Hepatocyte (in vitro differentiated cells): ENCODE data around the gene MSLN. TPM values are rescaled to one million over a fixed set of nuclear protein-coding genes. Genes with fewer than 3 reads are reported as not detected.
"Not testable (repeated sequence)": the region's sequence is repeated elsewhere in the genome, so short reads cannot be mapped to it uniquely, and the experiment has no call there.

Experiments used
- DNase-seq: peaks from one replicate; pipeline ENCODE4 v3.0.0-alpha.2; 2016; ENCODE audit warnings: low spot score
- H2AFZ ChIP-seq: fragments of 200-600 bp; sonication (generic); 2 replicates; pipeline ENCODE4 v1.6.0; 2016; ENCODE audit warnings: antibody characterized with exemption, mild to moderate bottlenecking
- H3K27ac ChIP-seq: fragments of 200-600 bp; sonication (generic); 2 replicates; pipeline ENCODE4 v1.5.1; 2016; ENCODE audit warnings: mild to moderate bottlenecking
- H3K27me3 ChIP-seq: fragments of 200-600 bp; sonication (generic); 2 replicates; pipeline ENCODE4 v1.6.1; 2016
- H3K36me3 ChIP-seq: fragments of 200-600 bp; sonication (generic); replicated peaks from 2 replicates; pipeline ENCODE4 v1.5.1; 2016; ENCODE audit warnings: low read depth; ENCODE audit not compliant: insufficient read depth
- H3K4me1 ChIP-seq: fragments of 200-600 bp; sonication (generic); 2 replicates; pipeline ENCODE4 v1.5.1; 2016; ENCODE audit warnings: mild to moderate bottlenecking, moderate library complexity; ENCODE audit not compliant: insufficient read depth
- H3K4me2 ChIP-seq: fragments of 200-600 bp; sonication (generic); 2 replicates; pipeline ENCODE4 v1.6.0; 2016
- H3K4me3 ChIP-seq: fragments of 200-600 bp; sonication (generic); 2 replicates; pipeline ENCODE4 v1.5.1; 2016; ENCODE audit warnings: mild to moderate bottlenecking
- H3K79me2 ChIP-seq: fragments of 200-600 bp; sonication (generic); 2 replicates; pipeline ENCODE4 v1.6.0; 2017; ENCODE audit warnings: mild to moderate bottlenecking
- H3K9me2 ChIP-seq: fragments of 200-600 bp; sonication (generic); replicated peaks from 2 replicates; pipeline ENCODE4 v1.6.0; 2017; ENCODE audit warnings: mild to moderate bottlenecking; ENCODE audit not compliant: insufficient read depth
- H3K9me3 ChIP-seq: fragments of 200-600 bp; sonication (generic); 2 replicates; pipeline ENCODE4 v1.5.1; 2016; ENCODE audit warnings: low read depth, mild to moderate bottlenecking
- H4K20me1 ChIP-seq: fragments of 200-600 bp; sonication (generic); 2 replicates; pipeline ENCODE4 v1.6.0; 2016; ENCODE audit warnings: mild to moderate bottlenecking; ENCODE audit not compliant: insufficient read depth, poor library complexity, severe bottlenecking
- EZH2 ChIP-seq: fragments of 200-600 bp; sonication (generic); IDR thresholded peaks from 2 replicates; pipeline ENCODE4 v1.6.1; 2016; ENCODE audit warnings: antibody characterized with exemption, mild to moderate bottlenecking, borderline replicate concordance
- EZH2phosphoT487 ChIP-seq: fragments of 200-600 bp; sonication (generic); IDR thresholded peaks from one replicate; pipeline ENCODE4 v1.6.1; 2018; ENCODE audit warnings: antibody characterized with exemption, mild to moderate bottlenecking, low read depth, moderate library complexity; ENCODE audit not compliant: unreplicated experiment, severe bottlenecking
- WGBS: methylation state at CpG from one replicate; pipeline ENCODE4 v1.1.6; 2016; ENCODE audit warnings: low lambda C conversion rate; ENCODE audit errors: missing lambda C conversion rate; 5-methylcytosine and 5-hydroxymethylcytosine counted together
- polyA plus RNA-seq: library from polyadenylated mRNA; unstranded; fragments of >200 nt; fragmentation: Nextera tagmentation; extraction: Ambion mirVana; gene quantifications from 2 replicates; pipeline ENCODE4 v1.2.1, GENCODE V29; 2016
- total RNA-seq: library from RNA; depleted of rRNA; stranded (reverse); fragments of >200 nt; gene quantifications from 2 replicates; pipeline ENCODE4 v1.2.3, GENCODE V29; 2014
- TF ChIP-seq, protein P1 (sequence below): fragments of 200-600 bp; sonication (generic); IDR thresholded peaks from 2 replicates; pipeline ENCODE4 v1.5.1; 2016; ENCODE audit warnings: antibody characterized with exemption, mild to moderate bottlenecking; ENCODE audit not compliant: poor library complexity

MSLN gene
- total and polyA plus RNA-seq, 2 experiments from 2014 or later: 2.4 to 8.0 TPM

DNA sequence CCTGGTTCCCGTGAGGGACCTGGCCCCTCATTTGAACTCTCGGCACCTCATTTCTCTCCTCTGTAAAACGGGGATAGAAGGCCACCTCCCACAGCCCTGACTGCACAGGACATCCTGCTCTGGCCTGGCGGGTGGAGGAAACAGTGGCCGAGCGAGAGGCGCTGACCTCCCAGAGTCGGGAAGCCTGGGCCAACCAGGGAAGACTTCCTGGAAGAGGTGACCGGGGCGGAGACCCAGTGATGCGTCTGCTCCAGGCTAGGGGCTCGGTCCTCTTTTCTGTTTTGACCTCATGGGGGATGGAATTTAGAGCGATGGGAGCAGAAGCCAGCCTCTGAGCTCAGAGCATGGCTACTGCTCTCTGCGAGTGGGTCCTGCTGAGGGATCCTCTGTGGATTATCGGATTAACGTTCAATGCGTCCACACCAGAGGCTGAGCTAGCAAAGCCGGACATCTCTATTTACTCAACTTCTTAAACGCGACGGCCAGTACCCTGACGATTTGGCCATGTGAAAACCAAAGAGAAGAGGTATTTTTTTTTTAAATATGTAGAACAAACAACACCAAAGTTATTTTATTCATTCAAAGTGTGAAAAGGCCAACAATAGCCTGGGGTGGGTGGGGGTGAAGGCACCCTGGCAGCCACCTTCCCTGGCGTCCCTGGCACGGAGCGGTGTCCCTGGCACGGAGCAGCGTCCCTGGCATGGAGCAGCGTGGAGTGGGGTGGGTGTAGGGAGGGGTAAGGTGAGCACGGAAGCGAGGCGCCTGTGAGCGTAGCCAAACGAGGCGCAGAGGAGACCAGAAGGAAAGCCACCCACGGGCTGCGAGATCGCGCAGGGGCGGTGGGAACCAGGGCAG, 9.2 kb upstream of the MSLN start:
- H3K36me3 ChIP-seq: no peaks in the 10 kb centered on the region
- H3K4me3 ChIP-seq: no peak overlapping the region
- H3K79me2 ChIP-seq: no peaks in the 10 kb centered on the region
- peak overlapping the region; percentile 51 for H3K27ac ChIP-seq
- H3K9me2 ChIP-seq: no peaks in the 10 kb centered on the region
- H3K4me1 ChIP-seq: peaks cover 7% of the 10 kb centered on the region
- DNase-seq: no peak
- no peaks in the 10 kb centered on the region for H4K20me1 ChIP-seq
- 62% methylated on average over 33 of the region's 39 CpGs for WGBS
- peak overlapping the region; percentile 46 for H3K4me2 ChIP-seq
- TF ChIP-seq, protein P1, sequence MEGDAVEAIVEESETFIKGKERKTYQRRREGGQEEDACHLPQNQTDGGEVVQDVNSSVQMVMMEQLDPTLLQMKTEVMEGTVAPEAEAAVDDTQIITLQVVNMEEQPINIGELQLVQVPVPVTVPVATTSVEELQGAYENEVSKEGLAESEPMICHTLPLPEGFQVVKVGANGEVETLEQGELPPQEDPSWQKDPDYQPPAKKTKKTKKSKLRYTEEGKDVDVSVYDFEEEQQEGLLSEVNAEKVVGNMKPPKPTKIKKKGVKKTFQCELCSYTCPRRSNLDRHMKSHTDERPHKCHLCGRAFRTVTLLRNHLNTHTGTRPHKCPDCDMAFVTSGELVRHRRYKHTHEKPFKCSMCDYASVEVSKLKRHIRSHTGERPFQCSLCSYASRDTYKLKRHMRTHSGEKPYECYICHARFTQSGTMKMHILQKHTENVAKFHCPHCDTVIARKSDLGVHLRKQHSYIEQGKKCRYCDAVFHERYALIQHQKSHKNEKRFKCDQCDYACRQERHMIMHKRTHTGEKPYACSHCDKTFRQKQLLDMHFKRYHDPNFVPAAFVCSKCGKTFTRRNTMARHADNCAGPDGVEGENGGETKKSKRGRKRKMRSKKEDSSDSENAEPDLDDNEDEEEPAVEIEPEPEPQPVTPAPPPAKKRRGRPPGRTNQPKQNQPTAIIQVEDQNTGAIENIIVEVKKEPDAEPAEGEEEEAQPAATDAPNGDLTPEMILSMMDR: no peak
- TF ChIP-seq EZH2phosphoT487 (no peak), EZH2 (no peak)
- no peaks in the 10 kb centered on the region for H3K9me3 ChIP-seq
- H2AFZ ChIP-seq: no peak overlapping the region
- peaks cover 3% of the 10 kb centered on the region for H3K27me3 ChIP-seq

DNA sequence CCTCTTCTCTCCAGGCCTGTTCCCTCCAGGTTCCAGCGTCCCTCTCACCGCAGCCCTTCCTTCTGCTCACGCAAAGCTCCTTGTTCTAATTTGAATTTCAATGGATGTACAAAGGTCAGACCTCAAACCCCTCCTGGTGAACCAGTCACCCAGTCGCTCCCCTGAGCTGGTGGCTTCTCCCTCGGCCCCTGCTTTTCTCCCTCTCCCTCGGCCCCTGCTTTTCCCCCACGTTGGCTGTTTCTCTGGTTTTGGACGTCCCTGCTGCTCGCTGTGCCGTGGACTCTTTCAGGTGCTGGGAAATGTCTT, 8.6 kb upstream of the MSLN start:
- H4K20me1 ChIP-seq: no peaks in the 10 kb centered on the region
- no peaks in the 10 kb centered on the region for H3K36me3 ChIP-seq
- H3K9me3 ChIP-seq: no peaks in the 10 kb centered on the region
- H3K27ac ChIP-seq: no peak overlapping the region
- no peaks in the 10 kb centered on the region for H3K9me2 ChIP-seq
- no peak overlapping the region for H3K4me3 ChIP-seq
- DNase-seq: no peak
- H3K4me2 ChIP-seq: peak overlapping the region; percentile 46
- 33% methylated on average over 10 of the region's 10 CpGs for WGBS
- H3K79me2 ChIP-seq: no peaks in the 10 kb centered on the region
- H3K27me3 ChIP-seq: peaks cover 3% of the 10 kb centered on the region
- H3K4me1 ChIP-seq: peaks cover 7% of the 10 kb centered on the region
- no peak overlapping the region for H2AFZ ChIP-seq
- TF ChIP-seq, protein P1: no peak
- TF ChIP-seq EZH2: no peak
- no peak for TF ChIP-seq EZH2phosphoT487

DNA sequence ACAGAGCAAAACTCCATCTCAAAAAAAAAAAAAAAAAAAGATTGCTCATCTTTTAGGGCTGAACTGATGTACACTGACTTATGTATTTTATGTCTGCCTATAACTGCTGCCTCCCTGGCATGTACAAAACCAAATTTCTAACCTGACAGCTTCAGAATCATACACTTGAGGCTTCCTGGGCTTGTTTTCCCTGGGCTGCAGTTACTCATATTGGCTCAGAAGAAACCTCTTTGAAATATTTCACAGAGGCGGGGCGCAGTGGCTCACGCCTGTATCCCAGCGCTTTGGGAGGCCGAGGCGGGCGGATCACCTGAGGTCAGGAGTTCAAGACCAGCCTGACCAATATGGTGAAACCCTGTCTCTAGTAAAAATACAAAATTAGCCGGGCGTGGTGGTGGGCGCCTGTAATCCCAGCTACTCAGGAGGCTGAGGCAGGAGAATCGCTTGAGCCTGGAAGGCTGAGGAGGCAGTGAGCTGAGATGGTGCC, 6.4 kb upstream of the MSLN start:
- not testable (repeated sequence) for H3K9me2 ChIP-seq, H3K4me1 ChIP-seq, H3K79me2 ChIP-seq, H4K20me1 ChIP-seq, H3K27ac ChIP-seq, H3K27me3 ChIP-seq, DNase-seq, H3K4me2 ChIP-seq, H3K9me3 ChIP-seq, H2AFZ ChIP-seq, H3K36me3 ChIP-seq, H3K4me3 ChIP-seq
- WGBS: 91% methylated on average over 11 of the region's 11 CpGs

DNA sequence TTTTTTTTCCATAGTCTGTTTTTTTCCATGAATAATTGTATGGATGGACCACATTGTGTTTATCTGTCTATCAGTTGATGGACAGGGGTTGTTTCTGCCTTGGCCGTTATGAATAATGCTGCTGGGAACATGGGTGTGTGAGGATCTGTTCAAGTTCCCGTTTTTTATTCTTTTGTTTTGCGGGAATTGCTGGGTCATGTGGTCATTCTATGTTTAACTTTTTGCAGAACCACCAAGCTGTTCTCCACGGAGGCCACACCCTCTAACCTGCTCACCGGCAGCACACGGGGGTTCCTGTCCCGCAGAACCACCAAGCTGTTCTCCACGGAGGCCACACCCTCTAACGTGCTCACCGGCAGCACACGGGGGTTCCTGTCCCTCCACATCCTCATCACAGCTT, 5.9 kb upstream of the MSLN start:
- H3K4me3 ChIP-seq: no peak overlapping the region
- no peak overlapping the region for H3K4me2 ChIP-seq
- no peaks in the 10 kb centered on the region for H4K20me1 ChIP-seq
- H3K79me2 ChIP-seq: no peaks in the 10 kb centered on the region
- no peak overlapping the region for H2AFZ ChIP-seq
- TF ChIP-seq EZH2 (no peak), EZH2phosphoT487 (no peak)
- TF ChIP-seq, protein P1: no peak
- peaks cover 7% of the 10 kb centered on the region for H3K4me1 ChIP-seq
- peaks cover 3% of the 10 kb centered on the region for H3K27me3 ChIP-seq
- 75% methylated on average over 10 of the region's 11 CpGs for WGBS
- no peaks in the 10 kb centered on the region for H3K9me3 ChIP-seq
- no peaks in the 10 kb centered on the region for H3K9me2 ChIP-seq
- no peak for DNase-seq
- no peaks in the 10 kb centered on the region for H3K36me3 ChIP-seq
- H3K27ac ChIP-seq: no peak overlapping the region
